NCI-H2081 (cell line): Measurements from ENCODE around the gene MEOX1.
"Not testable (repeated sequence)": the region's sequence is repeated elsewhere in the genome, so short reads cannot be mapped to it uniquely, and the experiment has no call there.

Experiments used
- DNase-seq, 2 experiments: peaks; one replicate each; lab custom pipeline; 2025; lab: John Stamatoyannopoulos, UW

MEOX1 gene

GRCh38 chr17:43616852-43617251 is 44.9 kb downstream of the MEOX1 start:
- DNase-seq = no peak

- DNase-seq = no peak
These were observed 45.3 kb downstream of the MEOX1 start for GRCh38 chr17:43616421-43616820.

GRCh38 chr17:43616029-43616351 is 45.7 kb downstream of the MEOX1 start:
- no peak for DNase-seq

GRCh38 chr17:43615330-43616028 is 46.2 kb downstream of the MEOX1 start:
- no peak for DNase-seq

- no peak for DNase-seq
These were observed 47.2 kb downstream of the MEOX1 start for GRCh38 chr17:43614561-43614960.

GRCh38 chr17:43613917-43614316 is 47.8 kb downstream of the MEOX1 start:
- no peak for DNase-seq

GRCh38 chr17:43612515-43612914 is 49.2 kb downstream of the MEOX1 start:
- DNase-seq = no peak

- no peak for DNase-seq
These were observed 50.3 kb downstream of the MEOX1 start for GRCh38 chr17:43611230-43611969.

- DNase-seq = no peak
These were observed 51.9 kb downstream of the MEOX1 start for GRCh38 chr17:43609613-43610385.

GRCh38 chr17:43608313-43608712 is 53.4 kb downstream of the MEOX1 start:
- no peak for DNase-seq

- DNase-seq = no peak
These were observed 57.2 kb downstream of the MEOX1 start for GRCh38 chr17:43604549-43604948.

GRCh38 chr17:43603321-43603720 is 58.4 kb downstream of the MEOX1 start:
- DNase-seq = no peak

GRCh38 chr17:43602556-43602955 is 59.2 kb downstream of the MEOX1 start:
- DNase-seq = not testable (repeated sequence)

GRCh38 chr17:43601280-43602039 is 60.3 kb downstream of the MEOX1 start:
- no peak for DNase-seq

GRCh38 chr17:43599835-43600234 is 61.9 kb downstream of the MEOX1 start:
- no peak for DNase-seq

GRCh38 chr17:43599046-43599395 is 62.7 kb downstream of the MEOX1 start:
- no peak for DNase-seq

- no peak for DNase-seq
These were observed 63.2 kb downstream of the MEOX1 start for GRCh38 chr17:43598357-43599045.

- DNase-seq = no peak
These were observed 63.9 kb downstream of the MEOX1 start for GRCh38 chr17:43597624-43598356.

- DNase-seq = no peak
These were observed 66.3 kb downstream of the MEOX1 start for GRCh38 chr17:43595466-43595865.

- no peak for DNase-seq
These were observed 69.8 kb downstream of the MEOX1 start for GRCh38 chr17:43591779-43592562.
